NCI-H524 treated with DMSO at 0.1 percent for 48 hours (cell line): ENCODE measurements around the gene INA.
"Not testable (repeated sequence)": the region's sequence is repeated elsewhere in the genome, so short reads cannot be mapped to it uniquely, and the experiment has no call there.

Experiments used
- DNase-seq: peaks from one replicate; lab custom pipeline; 2025; lab: John Stamatoyannopoulos, UW

INA gene

GRCh38 chr10:103276896-103277712 is at the start of gene INA:
TSS of gene INA (plus strand) at chr10:103277138. CDS start at chr10:103277212, 74 bp downstream.
- DNase-seq: no peak

GRCh38 chr10:103227416-103227815 is 49.5 kb upstream of the INA start:
- DNase-seq: no peak

- no peak for DNase-seq
Observed at GRCh38 chr10:103231047-103231551, 45.8 kb upstream of the INA start.

GRCh38 chr10:103232131-103232673 is 44.7 kb upstream of the INA start:
- DNase-seq: no peak

- no peak for DNase-seq
Observed at GRCh38 chr10:103232772-103233488, 44.0 kb upstream of the INA start.

GRCh38 chr10:103235775-103236174 is 41.2 kb upstream of the INA start:
- DNase-seq: no peak

- DNase-seq: no peak
Observed at GRCh38 chr10:103238506-103239252, 38.3 kb upstream of the INA start.

- no peak for DNase-seq
Observed at GRCh38 chr10:103241262-103242011, 35.5 kb upstream of the INA start.

- peak; percentile 0 for DNase-seq
Observed at GRCh38 chr10:103244666-103245271, 32.2 kb upstream of the INA start.

GRCh38 chr10:103245587-103245986 is 31.4 kb upstream of the INA start, which contains the start of gene RPEL1:
TSS of gene RPEL1 (plus strand) at chr10:103245887. CDS start at chr10:103245997, 110 bp downstream.
- DNase-seq: not testable (repeated sequence)

GRCh38 chr10:103246324-103246723 is 30.6 kb upstream of the INA start:
- DNase-seq: no peak

GRCh38 chr10:103254113-103254512 is 22.8 kb upstream of the INA start:
- DNase-seq: no peak

- no peak for DNase-seq
Observed at GRCh38 chr10:103254538-103255325, 22.2 kb upstream of the INA start.

GRCh38 chr10:103256613-103257012 is 20.3 kb upstream of the INA start:
- no peak for DNase-seq

GRCh38 chr10:103257812-103258211 is 19.1 kb upstream of the INA start:
- DNase-seq: no peak

GRCh38 chr10:103258928-103259327 is 18.0 kb upstream of the INA start:
- DNase-seq: not testable (repeated sequence)

GRCh38 chr10:103259989-103260388 is 16.9 kb upstream of the INA start:
- no peak for DNase-seq

- no peak for DNase-seq
Observed at GRCh38 chr10:103262229-103262628, 14.7 kb upstream of the INA start.

- DNase-seq: no peak
Observed at GRCh38 chr10:103265717-103266329, 11.1 kb upstream of the INA start.
